Spleen (tissue), 11 donors: ENCODE data around the gene ZNF777. TPM values are rescaled to one million over a fixed set of nuclear protein-coding genes. Genes with fewer than 3 reads are reported as not detected.
"Not testable (repeated sequence)": the region's sequence is repeated elsewhere in the genome, so short reads cannot be mapped to it uniquely, and the experiment has no call there.

ENCODE experiments used
- DNase-seq: peaks from one replicate; pipeline ENCODE4 v3.0.0-alpha.2; 2020
- H3K27ac ChIP-seq, 8 donors: fragments of 200-600 bp; sonication (generic) in 7 of 8; 1 replicate in 4 of 8; 2 replicates in 4 of 8; pipeline versions ENCODE4 v1.5.0 to v1.8.0; 2016 to 2021; ENCODE audit warnings: inconsistent platforms in 4 of 8, mild to moderate bottlenecking in 4 of 8, moderate library complexity in 1 of 8
- H3K27me3 ChIP-seq, 7 donors: fragments of 200-600 bp; sonication (generic) in 6 of 7; replicated peaks in 1 of 7; 1 replicate in 4 of 7; 2 replicates in 3 of 7; pipeline versions ENCODE4 v1.5.0 to v1.8.0; 2016 to 2021; ENCODE audit warnings: inconsistent platforms in 3 of 7, mild to moderate bottlenecking in 1 of 7
- H3K36me3 ChIP-seq, 6 donors: fragments of 200-600 bp; sonication (generic) in 5 of 6; 1 replicate in 4 of 6; 2 replicates in 2 of 6; pipeline versions ENCODE4 v1.5.0 to v1.8.0; 2016 to 2021; ENCODE audit warnings: inconsistent platforms in 2 of 6
- H3K4me1 ChIP-seq, 6 donors: fragments of 200-600 bp; sonication (generic) in 5 of 6; 1 replicate in 3 of 6; 2 replicates in 3 of 6; pipeline versions ENCODE4 v1.5.0 to v1.8.0; 2016 to 2021; ENCODE audit warnings: inconsistent platforms in 3 of 6
- H3K4me3 ChIP-seq, 8 donors: fragments of 200-600 bp; sonication (generic) in 7 of 8; 1 replicate in 4 of 8; 2 replicates in 4 of 8; pipeline versions ENCODE4 v1.5.0 to v1.8.0; 2016 to 2021; ENCODE audit warnings: inconsistent platforms in 4 of 8, mild to moderate bottlenecking in 4 of 8, moderate library complexity in 2 of 8
- H3K9me3 ChIP-seq, 8 donors: fragments of 200-600 bp; sonication (generic) in 7 of 8; 1 replicate in 4 of 8; 2 replicates in 4 of 8; pipeline versions ENCODE4 v1.5.0 to v1.8.0; 2016 to 2021; ENCODE audit warnings: inconsistent platforms in 4 of 8
- CTCF ChIP-seq, 11 experiments: fragments of 200-600 bp in 7 of 11; fragments of 450-650 bp in 4 of 11; sonication (generic) in 4 of 11; IDR thresholded peaks in 8 of 11; conservative IDR thresholded peaks in 3 of 11; 1 replicate in 7 of 11; 2 replicates in 4 of 11; pipeline versions ENCODE4 v1.4.0 to v1.8.0; 2016 to 2021; ENCODE audit warnings: antibody characterized with exemption in 11 of 11, inconsistent platforms in 4 of 11, mild to moderate bottlenecking in 1 of 11
- POLR2A ChIP-seq, 3 donors: fragments of 450-650 bp; IDR thresholded peaks; one replicate each; pipeline ENCODE4 v1.5.1; 2017; ENCODE audit warnings: antibody characterized with exemption in 3 of 3, mild to moderate bottlenecking in 1 of 3
- POLR2AphosphoS5 ChIP-seq, 3 donors: sonication (generic); formaldehyde crosslinking; IDR thresholded peaks; one replicate each; pipeline ENCODE4 v1.5.1; 2017; ENCODE audit warnings: antibody characterized with exemption in 3 of 3
- WGBS, 5 donors: extraction: QIAGEN DNeasy Blood & Tissue Kit in 3 of 5; methylation state at CpG; one replicate each; pipeline versions ENCODE4 v1.1.5 to v1.1.7; 2013 to 2018; 5-methylcytosine and 5-hydroxymethylcytosine counted together
- intact Hi-C: fragments of 100-400 bp; cut with DNase I; formaldehyde crosslinking; loops from one replicate; pipeline ENCODE4 v1.15.0; 2023; ENCODE audit warnings: low total_unique reads
- polyA plus RNA-seq, 3 donors: library from polyadenylated mRNA; stranded (reverse); fragments of 200-250 nt; gene quantifications; one replicate each; pipeline ENCODE4 v1.2.1, GENCODE V29; 2013
- total RNA-seq, 7 donors: library from RNA; depleted of rRNA in 3 of 7; stranded (reverse); fragments of >200 nt in 3 of 7; fragmentation: NEBNext Ultra II Directional in 4 of 7; extraction: Animal tissue kit (Norgen Biotek cat#: 25700) in 4 of 7; gene quantifications; one replicate each; pipeline versions ENCODE4 v1.1.0 to v1.2.1, GENCODE V29; 2016 to 2021
- donor health status: healthy with polysubstance abuse.
- donor health status: DM: no; HTN: no; CAD: no; lungs with moderate emphysema.
- donor health status: DM: no; HTN: no; CAD: no.
- donor health status: Bipolar disorder and iron deficiency.
- donor health status: healthy.
- donor health status: DM: no; HTN: no; CAD: no.
- donor health status: DM: yes; HTN: yes; CAD: no.

ZNF777 gene
- total and polyA plus RNA-seq, 10 donors = 3.4 to 12.6 (median 10.1) TPM

GRCh38 chr7:149397470-149398043 is 63.3 kb downstream of the ZNF777 start:
- peaks cover 0 to 26% (median 0%) of the 10 kb centered on the region in 7 donors for H3K27me3 ChIP-seq
- no peak overlapping the region for H3K4me3 ChIP-seq
- H3K36me3 ChIP-seq = no peaks in the 10 kb centered on the region
- no peak overlapping the region for H3K27ac ChIP-seq
- peaks cover 0 to 12% (median 9%) of the 10 kb centered on the region in 8 donors for H3K9me3 ChIP-seq
- WGBS, 5 donors = 34 to 53% (median 39%) methylated on average over 14 of the region's 14 CpGs
- H3K4me1 ChIP-seq = no peaks in the 10 kb centered on the region
- no peak for TF ChIP-seq POLR2AphosphoS5 (IDR thresholded peaks at IDR 0.05)
- TF ChIP-seq CTCF (IDR thresholded peaks at IDR 0.05 in 8 of 11, conservative IDR thresholded peaks at IDR 0.05 in 3 of 11) = no peak
- intact Hi-C loops = no loop called here
- DNase-seq = no peak

GRCh38 chr7:149388550-149389335 is 72.1 kb downstream of the ZNF777 start:
- H3K4me3 ChIP-seq, H3K4me1 ChIP-seq, DNase-seq, H3K27me3 ChIP-seq, H3K36me3 ChIP-seq, H3K9me3 ChIP-seq, H3K27ac ChIP-seq, intact Hi-C loops: not testable (repeated sequence)
- WGBS, 5 donors = 69 to 91% (median 75%) methylated on average over 6 of the region's 6 CpGs

- H3K27ac ChIP-seq, H3K4me3 ChIP-seq, H3K9me3 ChIP-seq, H3K36me3 ChIP-seq, H3K4me1 ChIP-seq, intact Hi-C loops, H3K27me3 ChIP-seq, DNase-seq: not testable (repeated sequence)
- WGBS, 5 donors = 68 to 84% (median 70%) methylated on average over 4 of the region's 4 CpGs
Observed at GRCh38 chr7:149386514-149386913, 74.3 kb downstream of the ZNF777 start.

- TF ChIP-seq CTCF (IDR thresholded peaks at IDR 0.05 in 8 of 11, conservative IDR thresholded peaks at IDR 0.05 in 3 of 11) = no peak
- TF ChIP-seq POLR2A (IDR thresholded peaks at IDR 0.05) = no peak
- TF ChIP-seq POLR2AphosphoS5 (IDR thresholded peaks at IDR 0.05) = no peak
- 65 to 77% (median 69%) methylated on average over 9 of the region's 9 CpGs for WGBS, 5 donors
Observed at GRCh38 chr7:149385195-149385950, 75.5 kb downstream of the ZNF777 start.

More at GRCh38 chr7:149385195-149385950, 75.5 kb downstream of the ZNF777 start:
- Histone ChIP-seq H3K27ac (no peak overlapping the region), H3K9me3 (peaks cover 0 to 18% (median 7%) of the 10 kb centered on the region in 8 donors), H3K4me3 (no peak overlapping the region), H3K36me3 (no peaks in the 10 kb centered on the region), H3K27me3 (peaks cover 0 to 5% (median 0%) of the 10 kb centered on the region in 7 donors), H3K4me1 (no peaks in the 10 kb centered on the region)
- DNase-seq = no peak
- intact Hi-C loops = no loop called here

Other genes starting within 250 kb of the ZNF777 start
- 10 to 100 TPM in 6 of 7 donors, 1 to 10 TPM in 1; 9.1 to 15.0 (median 13.2) TPM for gene ZNF212, start 221.4 kb downstream of the ZNF777 start, total RNA-seq
- 10 to 100 TPM in 2 of 3 donors, 1 to 10 TPM in 1; 6.7 to 13.4 (median 12.5) TPM for gene ZNF212, start 221.4 kb downstream of the ZNF777 start, polyA plus RNA-seq
- 10 to 100 TPM; 13.8 to 24.8 (median 21.8) TPM for gene ZNF783, start 198.9 kb downstream of the ZNF777 start, total RNA-seq
- 10 to 100 TPM in 2 of 3 donors, 1 to 10 TPM in 1; 7.7 to 15.7 (median 12.2) TPM for gene ZNF783, start 198.9 kb downstream of the ZNF777 start, polyA plus RNA-seq
- 10 to 100 TPM; 27.4 to 46.5 (median 34.8) TPM for gene ZNF746, start 36.7 kb upstream of the ZNF777 start, total RNA-seq
- 10 to 100 TPM in 1 of 3 donors, 1 to 10 TPM in 2; 6.1 to 12.5 (median 8.2) TPM for gene ZNF746, start 36.7 kb upstream of the ZNF777 start, polyA plus RNA-seq